ENCODE data around the gene PEX11G. TPM values are rescaled to one million over a fixed set of nuclear protein-coding genes. Genes with fewer than 3 reads are reported as not detected.
A peak's percentile ranks its signal among the peaks of the same experiment; 100 is the strongest.

Gene PEX11G
- total RNA-seq, 3 donors from 2014 or later = 0.76 to 1.1 (median 0.90) TPM

DNA sequence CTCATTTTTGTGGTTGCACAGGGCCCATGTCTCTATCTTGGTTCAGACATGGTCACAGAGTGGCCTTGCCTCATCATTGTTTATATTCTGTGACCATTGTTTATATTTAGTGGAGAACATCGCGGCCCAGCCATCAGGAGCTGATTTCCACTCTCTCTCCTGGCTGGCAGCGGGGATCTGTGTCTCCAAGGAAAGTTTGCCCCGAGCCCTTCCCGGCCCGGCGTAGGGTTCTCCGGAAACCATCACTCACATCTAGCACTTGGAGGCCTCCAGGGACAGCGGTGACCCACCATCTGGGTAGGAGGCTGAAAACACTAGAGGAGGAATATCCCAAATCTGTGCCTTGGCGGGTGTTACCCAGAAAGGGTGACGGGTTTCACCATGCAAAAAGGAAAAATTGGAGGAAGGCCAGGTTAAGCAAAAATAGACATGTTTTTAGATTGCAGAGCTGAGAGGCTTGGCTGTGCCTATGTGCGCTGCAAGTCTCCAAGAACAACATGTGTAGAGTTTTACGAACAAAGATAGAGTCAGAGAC lies 26.3 kb upstream of the PEX11G start:
- Mint-ChIP-seq H3K4me1 (ENCODE audit: low read depth) (peaks cover 14% of the 10 kb centered on the region), H3K4me3 (peak overlapping the region; percentile 73), H3K27me3 (ENCODE audit: low read depth) (peaks cover 12% of the 10 kb centered on the region), H3K9me3 (no peaks in the 10 kb centered on the region), H3K36me3 (ENCODE audit: insufficient read depth) (no peaks in the 10 kb centered on the region)
- no peak for DNase-seq
- no peak for ATAC-seq

DNA sequence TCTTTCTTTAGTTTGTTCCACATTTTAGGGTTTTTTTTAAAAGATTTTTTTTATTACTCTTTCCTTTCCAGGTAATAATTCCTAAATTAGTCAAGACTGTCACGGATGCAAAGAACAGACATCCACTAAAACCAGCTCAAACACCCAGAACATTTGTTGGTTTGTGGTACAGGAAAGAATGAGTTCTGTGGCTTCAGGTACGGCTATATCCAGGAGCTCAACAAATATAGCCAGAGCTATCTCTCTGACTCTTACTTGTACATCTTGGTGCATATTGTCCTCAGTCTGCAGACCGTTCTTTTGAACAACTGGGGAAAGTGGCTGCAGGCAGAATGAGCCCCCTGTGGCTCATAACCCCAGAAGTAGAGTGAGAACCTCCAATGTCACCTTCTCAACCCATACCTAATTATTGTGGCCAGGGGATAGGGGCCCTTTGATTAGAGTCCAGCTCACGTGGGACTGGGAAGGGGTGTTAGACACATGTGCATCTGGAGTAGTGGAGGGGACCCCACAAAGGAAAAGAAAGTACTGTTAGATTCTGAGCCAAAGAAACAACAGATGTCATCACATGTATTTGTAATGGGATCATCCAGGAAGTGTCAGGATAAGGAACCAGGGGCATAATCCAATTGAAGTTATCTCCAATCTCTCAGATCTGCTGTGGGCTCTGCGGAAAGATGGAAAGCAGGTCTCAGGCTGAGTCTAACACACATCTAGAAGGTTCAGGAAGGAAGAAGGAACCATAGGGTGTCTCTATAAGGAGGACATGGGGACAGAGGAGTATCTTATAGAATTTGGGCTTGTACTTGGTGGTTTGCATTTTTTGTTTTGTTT lies 25.2 kb upstream of the PEX11G start:
- H3K9me3 Mint-ChIP-seq = no peaks in the 10 kb centered on the region
- peaks cover 12% of the 10 kb centered on the region for H3K27me3 Mint-ChIP-seq (ENCODE audit: low read depth)
- ATAC-seq (no peak), DNase-seq (no peak)
- H3K36me3 Mint-ChIP-seq (ENCODE audit: insufficient read depth) = no peaks in the 10 kb centered on the region
- peaks cover 14% of the 10 kb centered on the region for H3K4me1 Mint-ChIP-seq (ENCODE audit: low read depth)
- H3K4me3 Mint-ChIP-seq = peak overlapping the region; percentile 22

DNA sequence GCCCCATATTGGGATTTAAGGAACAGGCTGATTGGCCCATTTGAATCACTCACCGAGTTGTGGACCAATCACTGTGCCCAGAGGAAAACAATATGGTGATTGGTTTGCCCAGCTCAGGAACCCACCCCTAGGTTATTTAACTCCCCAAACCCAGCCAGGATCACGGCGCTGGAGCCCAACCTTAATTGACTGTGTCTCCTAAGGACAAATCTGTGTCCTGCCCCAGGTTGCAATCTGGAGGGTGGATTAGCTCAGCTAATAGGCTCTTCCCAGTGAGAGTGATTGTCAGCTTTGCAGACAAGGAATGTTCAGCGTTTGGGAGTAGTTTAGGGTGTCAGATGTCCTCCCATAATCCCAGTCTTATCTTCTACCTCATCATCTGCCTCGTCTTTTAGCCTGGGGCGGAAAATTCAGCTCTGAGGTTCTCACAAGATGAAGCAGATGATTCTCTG lies 23.6 kb upstream of the PEX11G start:
- Mint-ChIP-seq H3K27me3 (ENCODE audit: low read depth) (peaks cover 14% of the 10 kb centered on the region), H3K4me1 (ENCODE audit: low read depth) (peaks cover 12% of the 10 kb centered on the region), H3K36me3 (ENCODE audit: insufficient read depth) (no peaks in the 10 kb centered on the region), H3K4me3 (no peak overlapping the region), H3K9me3 (no peaks in the 10 kb centered on the region)
- DNase-seq (no peak), ATAC-seq (no peak)

DNA sequence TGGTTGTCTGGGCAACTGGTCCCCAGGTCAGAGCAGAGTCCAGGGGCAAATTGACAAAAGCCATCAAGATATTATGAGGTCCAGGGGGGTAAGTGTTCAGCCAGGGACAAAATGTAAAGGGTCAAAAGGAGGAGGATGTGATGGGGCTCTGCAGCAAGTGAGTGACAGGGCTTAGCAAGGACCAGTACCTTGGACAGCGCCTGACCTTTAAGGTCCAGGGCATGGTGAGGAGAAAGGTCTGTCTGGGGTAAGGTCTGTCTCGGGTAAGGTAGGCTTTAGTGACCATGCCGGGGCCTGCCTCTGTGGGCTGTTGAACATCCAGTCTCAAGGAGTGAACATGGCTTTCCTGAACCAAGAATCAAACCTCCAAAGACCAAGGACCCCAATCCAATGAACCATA lies 20.8 kb upstream of the PEX11G start:
- no peaks in the 10 kb centered on the region for H3K9me3 Mint-ChIP-seq
- DNase-seq (no peak), ATAC-seq (no peak)

DNA sequence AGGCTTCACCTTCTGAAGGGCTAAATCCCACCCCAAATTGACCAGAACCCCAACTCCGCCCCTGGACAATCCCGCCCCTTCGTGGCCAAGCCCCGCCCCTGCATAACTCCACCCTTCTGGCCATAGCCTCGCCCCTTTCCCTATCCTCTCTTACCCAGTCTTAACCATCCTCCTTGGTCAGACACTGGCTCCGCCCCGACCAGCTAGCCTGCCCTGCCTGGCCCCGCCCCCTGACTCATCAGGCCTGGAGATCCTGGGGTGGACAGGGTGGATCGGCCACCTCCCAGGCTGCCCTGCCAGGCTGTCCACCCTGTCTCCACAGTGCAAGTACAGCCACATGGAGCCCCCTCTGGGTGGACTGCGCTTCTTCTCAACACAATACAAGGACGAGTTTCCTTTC lies 19.0 kb upstream of the PEX11G start:
- no peaks in the 10 kb centered on the region for H3K36me3 Mint-ChIP-seq (ENCODE audit: insufficient read depth)
- H3K9me3 Mint-ChIP-seq = no peaks in the 10 kb centered on the region
- peaks cover 19% of the 10 kb centered on the region for H3K27me3 Mint-ChIP-seq (ENCODE audit: low read depth)
- H3K4me1 Mint-ChIP-seq (ENCODE audit: low read depth) = peaks cover 11% of the 10 kb centered on the region
- DNase-seq (no peak), ATAC-seq (peak; percentile 33 to 34)
- H3K4me3 Mint-ChIP-seq = no peak overlapping the region

More for the DNA sequence above, 20.8 kb upstream of the PEX11G start:
- Mint-ChIP-seq H3K27me3 (ENCODE audit: low read depth) (peaks cover 17% of the 10 kb centered on the region), H3K4me3 (no peak overlapping the region), H3K36me3 (ENCODE audit: insufficient read depth) (no peaks in the 10 kb centered on the region), H3K4me1 (ENCODE audit: low read depth) (peaks cover 11% of the 10 kb centered on the region)

DNA sequence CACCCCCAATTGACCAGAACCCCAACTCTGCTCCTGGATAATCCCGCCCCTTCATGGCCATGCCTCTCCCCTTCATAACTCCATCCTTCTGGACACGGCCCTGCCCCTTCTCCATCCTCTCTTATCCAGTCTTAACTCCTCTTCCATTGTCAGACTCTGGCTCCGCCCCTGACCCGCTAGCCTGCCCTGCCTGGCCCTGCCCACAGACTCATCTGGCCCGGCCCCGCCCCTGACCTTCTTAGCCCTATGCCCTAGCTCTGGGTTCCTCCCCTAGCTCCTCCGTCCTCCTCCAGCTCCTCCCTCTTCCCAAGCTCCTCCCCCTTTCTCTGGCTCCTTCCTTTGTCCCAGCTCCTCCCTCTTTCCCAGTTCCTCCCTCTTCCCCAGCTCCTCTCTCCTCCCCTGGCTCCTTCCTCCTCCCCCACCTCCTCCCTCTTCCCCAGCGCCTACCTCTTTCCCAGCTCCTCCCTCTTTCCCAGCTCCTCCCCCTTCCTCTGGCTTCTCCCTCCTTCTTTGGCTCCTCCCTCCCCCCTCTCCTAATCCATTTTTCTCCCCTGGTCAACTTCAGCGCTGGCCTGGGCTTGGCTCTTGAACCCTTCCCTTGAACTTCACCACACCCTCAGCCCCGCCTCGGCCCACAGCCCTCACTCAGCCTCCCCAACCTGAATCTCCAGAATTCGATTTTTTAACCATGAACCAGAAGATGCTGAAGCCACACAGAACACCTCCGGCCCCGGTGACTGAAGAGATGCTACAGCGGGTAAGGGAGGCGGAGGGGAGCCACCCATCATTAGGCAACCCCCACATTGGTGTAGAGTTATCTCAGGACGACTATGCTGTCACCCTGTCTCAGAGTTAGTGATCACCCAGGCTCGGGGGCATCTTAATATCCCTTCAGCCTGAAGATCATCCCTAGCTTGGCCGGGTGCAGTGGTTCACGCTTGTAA lies 17.8 kb upstream of the PEX11G start:
- Mint-ChIP-seq H3K27me3 (ENCODE audit: low read depth) (peaks cover 30% of the 10 kb centered on the region), H3K4me3 (no peak overlapping the region), H3K9me3 (no peaks in the 10 kb centered on the region), H3K36me3 (ENCODE audit: insufficient read depth) (no peaks in the 10 kb centered on the region), H3K4me1 (ENCODE audit: low read depth) (peaks cover 11% of the 10 kb centered on the region)
- ATAC-seq (peak; percentile 74 to 76), DNase-seq (no peak)

DNA sequence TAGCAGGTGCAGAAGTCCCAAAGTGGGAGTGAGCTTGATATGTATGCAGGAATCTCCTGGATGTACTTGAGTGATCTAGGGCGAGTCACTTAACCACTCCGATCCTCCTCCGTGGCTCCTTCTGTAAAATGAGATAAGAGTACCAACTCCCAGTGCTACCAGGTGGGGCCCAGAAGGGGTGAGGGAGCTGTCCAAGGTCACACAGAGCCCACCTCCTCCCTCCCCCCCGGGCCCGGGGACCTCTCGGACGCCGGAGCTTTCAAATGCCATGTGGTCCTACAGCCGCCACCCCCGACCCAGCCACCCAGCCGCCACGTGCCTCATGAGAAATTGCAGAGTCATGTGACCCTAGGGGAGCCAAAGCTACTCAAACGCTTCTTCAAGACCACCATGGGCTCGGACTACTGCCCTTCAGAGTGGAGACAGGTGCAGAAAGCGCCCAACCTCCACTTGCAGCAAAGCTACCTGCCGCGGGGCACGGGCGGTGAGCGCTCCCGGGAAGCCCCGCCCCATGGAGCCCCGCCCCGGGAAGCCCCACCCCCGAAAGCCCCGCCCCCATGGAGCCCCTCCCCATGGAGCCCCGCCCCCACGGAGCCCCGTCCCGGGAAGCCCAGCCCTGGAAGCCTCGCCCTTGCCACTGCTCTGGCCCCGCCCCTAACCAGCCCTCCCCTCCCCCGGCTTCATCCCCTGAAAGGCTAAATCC lies 17.0 kb upstream of the PEX11G start:
- Mint-ChIP-seq H3K36me3 (ENCODE audit: insufficient read depth) (no peaks in the 10 kb centered on the region), H3K4me3 (no peak overlapping the region), H3K9me3 (no peaks in the 10 kb centered on the region), H3K4me1 (ENCODE audit: low read depth) (peaks cover 11% of the 10 kb centered on the region), H3K27me3 (ENCODE audit: low read depth) (peaks cover 35% of the 10 kb centered on the region)
- DNase-seq = no peak
- ATAC-seq = peak; percentile 47 to 52

DNA sequence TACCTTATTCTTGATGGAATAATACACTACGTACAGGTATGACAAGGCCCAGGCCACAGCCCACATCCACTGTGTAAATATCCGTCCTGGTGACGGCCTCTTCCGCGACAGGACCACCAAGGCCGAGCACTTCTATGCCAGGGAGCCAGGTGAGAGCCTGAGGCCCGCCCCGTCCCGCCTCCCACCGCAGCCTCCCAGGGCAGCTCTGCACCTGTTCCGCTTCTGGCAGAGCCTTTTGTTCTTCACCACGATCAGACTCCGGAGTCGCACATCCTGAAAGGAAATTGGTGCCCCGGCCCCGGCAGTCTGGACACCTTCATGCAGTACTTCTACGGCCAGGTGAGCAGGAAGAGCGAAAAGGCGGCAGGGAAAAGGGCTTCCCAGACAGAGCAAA lies 16.4 kb upstream of the PEX11G start:
- Mint-ChIP-seq H3K36me3 (ENCODE audit: insufficient read depth) (no peaks in the 10 kb centered on the region), H3K4me3 (no peak overlapping the region), H3K9me3 (no peaks in the 10 kb centered on the region), H3K27me3 (ENCODE audit: low read depth) (peaks cover 37% of the 10 kb centered on the region), H3K4me1 (ENCODE audit: low read depth) (peaks cover 11% of the 10 kb centered on the region)
- DNase-seq (no peak), ATAC-seq (no peak)

DNA sequence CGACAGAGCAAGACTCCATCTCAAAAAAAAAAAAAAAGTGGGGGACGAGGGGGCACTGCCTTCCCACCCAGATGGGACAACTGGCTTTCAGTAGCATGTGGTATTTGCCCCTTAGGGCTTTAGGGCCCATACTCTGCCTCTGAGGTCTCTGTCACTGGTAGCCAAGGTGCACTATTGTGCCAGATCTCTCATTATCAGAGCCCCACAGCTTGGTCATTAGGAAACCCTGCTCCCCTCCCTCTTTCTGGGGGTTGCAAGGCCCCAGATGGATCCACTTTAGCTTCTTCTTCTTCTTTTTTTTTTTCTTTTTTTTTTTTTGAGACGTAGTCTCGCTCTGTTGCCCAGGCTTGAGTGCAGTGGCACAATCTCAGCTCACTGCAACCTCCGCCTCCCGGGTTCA lies 15.8 kb upstream of the PEX11G start:
- Mint-ChIP-seq H3K4me1 (ENCODE audit: low read depth) (peaks cover 11% of the 10 kb centered on the region), H3K4me3 (no peak overlapping the region)

DNA sequence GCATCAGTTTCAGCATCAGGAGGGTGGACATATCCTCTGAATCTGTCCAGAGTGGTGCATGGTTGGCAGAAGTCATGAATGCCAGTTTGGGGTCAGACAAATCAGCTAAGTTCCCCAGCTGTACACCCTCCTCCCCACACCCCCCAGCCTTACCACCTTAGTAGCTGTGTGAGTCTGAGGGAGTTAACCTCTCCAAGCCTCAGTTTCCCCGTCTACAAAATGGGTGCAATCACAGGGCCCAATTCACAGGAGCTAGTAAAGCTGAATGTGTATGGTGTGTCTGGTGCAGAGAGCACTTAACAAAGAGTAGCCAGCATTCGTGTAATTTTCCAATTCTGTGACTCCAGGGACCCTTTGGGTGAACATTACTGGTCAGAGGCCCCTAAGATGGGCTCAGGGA lies 13.7 kb upstream of the PEX11G start:
- DNase-seq = no peak
- peaks cover 50% of the 10 kb centered on the region for H3K27me3 Mint-ChIP-seq (ENCODE audit: low read depth)
- H3K4me1 Mint-ChIP-seq (ENCODE audit: low read depth) = peaks cover 11% of the 10 kb centered on the region
- no peak overlapping the region for H3K4me3 Mint-ChIP-seq
- no peak for ATAC-seq
- no peaks in the 10 kb centered on the region for H3K9me3 Mint-ChIP-seq
- no peaks in the 10 kb centered on the region for H3K36me3 Mint-ChIP-seq (ENCODE audit: insufficient read depth)

More for the DNA sequence above, 15.8 kb upstream of the PEX11G start:
- ATAC-seq = no peak
- Mint-ChIP-seq H3K36me3 (ENCODE audit: insufficient read depth) (no peaks in the 10 kb centered on the region), H3K9me3 (no peaks in the 10 kb centered on the region), H3K27me3 (ENCODE audit: low read depth) (peaks cover 42% of the 10 kb centered on the region)
- DNase-seq = no peak

DNA sequence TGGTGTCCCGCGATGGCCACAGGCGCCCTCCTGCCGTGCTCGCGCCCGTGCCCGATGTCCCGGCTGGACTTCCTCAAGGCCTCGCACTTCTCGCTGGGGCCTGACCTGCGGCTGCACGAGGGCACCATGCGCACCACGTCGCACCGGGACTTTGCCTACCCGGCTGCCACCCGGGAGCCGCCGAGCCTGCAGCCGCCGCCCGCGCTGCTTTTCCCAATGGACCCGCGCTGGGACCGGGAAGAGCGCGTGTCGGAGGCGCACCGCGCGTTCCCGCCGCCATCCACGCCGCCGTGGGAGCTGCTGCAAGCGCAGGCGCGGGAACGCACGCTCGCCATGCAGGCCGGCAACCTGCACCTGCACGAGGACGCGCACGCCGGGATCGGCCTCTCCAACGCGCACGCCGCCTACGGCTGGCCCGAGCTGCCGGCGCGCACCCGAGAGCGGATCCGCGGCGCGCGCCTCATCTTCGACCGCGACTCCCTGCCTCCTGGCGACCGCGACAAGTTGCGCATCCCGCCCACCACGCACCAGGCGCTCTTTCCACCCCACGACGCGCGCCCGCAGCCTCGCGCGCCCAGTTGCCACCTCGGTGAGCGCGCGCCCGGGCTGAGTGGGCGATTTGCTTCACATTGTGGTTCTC lies 12.1 kb upstream of the PEX11G start:
- H3K36me3 Mint-ChIP-seq (ENCODE audit: insufficient read depth) = no peaks in the 10 kb centered on the region
- ATAC-seq = peak; percentile 69 to 71
- H3K9me3 Mint-ChIP-seq = no peaks in the 10 kb centered on the region
- H3K4me1 Mint-ChIP-seq (ENCODE audit: low read depth) = peaks cover 9% of the 10 kb centered on the region
- no peak for DNase-seq
- peaks cover 52% of the 10 kb centered on the region for H3K27me3 Mint-ChIP-seq (ENCODE audit: low read depth)
- peak overlapping the region; percentile 54 for H3K4me3 Mint-ChIP-seq

DNA sequence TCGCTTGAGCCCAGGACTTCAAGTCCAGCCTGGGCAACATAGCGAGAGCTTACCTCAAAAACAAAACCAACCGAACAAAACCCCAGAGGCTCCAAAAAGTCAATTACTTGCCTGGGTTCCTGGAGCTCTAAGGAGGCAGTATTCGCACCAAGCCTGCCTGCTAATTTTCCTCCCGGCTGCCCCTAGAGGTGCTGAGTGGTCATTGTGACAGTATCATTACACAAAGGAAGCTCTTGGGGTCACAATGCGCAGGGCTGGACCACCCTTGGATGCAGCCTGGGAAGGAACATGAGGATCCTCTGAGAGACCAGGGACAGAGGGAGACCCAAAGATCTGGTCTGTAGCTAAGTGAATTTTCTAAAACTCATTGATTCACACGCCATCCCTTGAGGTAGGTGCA lies 8.5 kb upstream of the PEX11G start:
- DNase-seq (no peak), ATAC-seq (peak in 1 of 2 donors; percentile 28)
- H3K4me1 Mint-ChIP-seq (ENCODE audit: low read depth) = peaks cover 4% of the 10 kb centered on the region
- H3K27me3 Mint-ChIP-seq (ENCODE audit: low read depth) = peaks cover 36% of the 10 kb centered on the region
- H3K4me3 Mint-ChIP-seq = no peak overlapping the region
- H3K36me3 Mint-ChIP-seq (ENCODE audit: insufficient read depth) = no peaks in the 10 kb centered on the region
- H3K9me3 Mint-ChIP-seq = no peaks in the 10 kb centered on the region

DNA sequence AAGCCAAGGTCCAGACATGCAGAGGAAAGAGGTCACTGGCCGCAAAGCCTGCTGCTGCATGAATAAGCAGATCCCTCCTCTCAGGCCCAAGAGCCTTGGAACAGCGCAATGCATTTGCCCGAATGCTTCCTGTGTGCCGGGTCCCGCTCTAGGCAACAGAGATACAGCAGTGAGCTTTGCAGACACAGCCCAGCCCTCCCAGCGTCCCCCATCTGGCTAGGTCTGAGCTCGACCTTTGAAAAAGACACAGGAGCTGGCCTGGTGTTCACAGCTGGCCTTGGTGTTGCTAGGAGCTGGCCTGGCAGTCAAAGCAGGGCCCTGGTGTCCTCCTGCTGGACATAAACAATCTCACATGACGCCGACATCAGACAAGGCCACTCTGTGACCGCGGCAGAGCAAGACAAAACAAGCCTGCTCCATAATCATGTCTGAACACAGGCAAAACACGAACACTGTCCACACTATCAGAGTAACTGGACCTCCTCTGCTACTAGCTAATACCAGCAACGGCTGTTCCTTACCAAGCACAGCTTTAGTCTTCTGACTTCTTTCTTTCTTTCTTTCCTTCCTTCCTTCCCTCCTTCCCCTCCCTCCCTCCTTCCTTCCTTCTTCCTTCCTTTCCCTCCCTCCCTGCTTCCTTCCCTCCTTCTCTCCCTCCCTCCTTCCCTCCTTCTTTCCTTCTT lies 5.7 kb upstream of the PEX11G start:
- Mint-ChIP-seq H3K4me1 (ENCODE audit: low read depth) (peaks cover 14% of the 10 kb centered on the region), H3K9me3 (no peaks in the 10 kb centered on the region), H3K27me3 (ENCODE audit: low read depth) (peaks cover 19% of the 10 kb centered on the region), H3K36me3 (ENCODE audit: insufficient read depth) (no peaks in the 10 kb centered on the region), H3K4me3 (no peak overlapping the region)
- no peak for DNase-seq
- no peak for ATAC-seq

All from activated T-cell treated with anti-CD3 and anti-CD28 coated beads, Interleukin-2, amount 50 U/mL, for 4 hours (primary cell).